Smooth muscle cell of the brain vasculature (primary cell): ENCODE measurements around the gene DOCK8.

ENCODE experiments used
- DNase-seq: peaks from one replicate; pipeline ENCODE4 v3.0.0-alpha.2; 2012; ENCODE audit warnings: low read depth, low spot score

DOCK8 gene

GRCh38 chr9:459491-460444, 245.1 kb downstream of the DOCK8 start:
- no peak for DNase-seq

GRCh38 chr9:462121-462520, 247.5 kb downstream of the DOCK8 start:
- no peak for DNase-seq

- DNase-seq, result no peak
Measured at GRCh38 chr9:462606-463005, 247.9 kb downstream of the DOCK8 start.

- no peak for DNase-seq
Measured at GRCh38 chr9:463455-464171, 248.9 kb downstream of the DOCK8 start.

GRCh38 chr9:466747-467146, 252.1 kb downstream of the DOCK8 start:
- no peak for DNase-seq

- no peak for DNase-seq
Measured at GRCh38 chr9:468766-469426, 254.2 kb downstream of the DOCK8 start.

- DNase-seq, result peak; percentile 53
Measured at GRCh38 chr9:469672-470551, 255.2 kb downstream of the DOCK8 start.

- no peak for DNase-seq
Measured at GRCh38 chr9:470552-471194, 256.0 kb downstream of the DOCK8 start.

DNA sequence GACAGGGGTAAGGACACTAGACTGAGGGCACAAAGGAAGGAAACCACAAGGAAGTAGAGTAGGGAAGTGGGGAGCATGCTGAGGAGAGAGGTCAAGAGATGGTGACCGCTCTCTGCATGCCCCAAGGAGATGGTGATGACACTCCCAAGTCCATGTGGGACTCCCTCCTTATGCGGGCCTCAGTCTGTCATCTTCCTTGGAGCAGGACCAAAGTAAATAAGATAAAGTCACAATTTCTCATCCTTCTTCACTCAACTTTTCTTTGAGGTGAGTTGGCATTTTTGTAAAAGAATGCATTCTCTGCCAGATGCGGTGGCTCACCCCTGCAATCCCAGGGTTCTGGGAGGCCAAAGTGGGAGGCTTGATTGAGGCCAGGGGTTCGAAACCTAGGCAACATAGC, 256.7 kb downstream of the DOCK8 start:
- DNase-seq, result no peak

DNA sequence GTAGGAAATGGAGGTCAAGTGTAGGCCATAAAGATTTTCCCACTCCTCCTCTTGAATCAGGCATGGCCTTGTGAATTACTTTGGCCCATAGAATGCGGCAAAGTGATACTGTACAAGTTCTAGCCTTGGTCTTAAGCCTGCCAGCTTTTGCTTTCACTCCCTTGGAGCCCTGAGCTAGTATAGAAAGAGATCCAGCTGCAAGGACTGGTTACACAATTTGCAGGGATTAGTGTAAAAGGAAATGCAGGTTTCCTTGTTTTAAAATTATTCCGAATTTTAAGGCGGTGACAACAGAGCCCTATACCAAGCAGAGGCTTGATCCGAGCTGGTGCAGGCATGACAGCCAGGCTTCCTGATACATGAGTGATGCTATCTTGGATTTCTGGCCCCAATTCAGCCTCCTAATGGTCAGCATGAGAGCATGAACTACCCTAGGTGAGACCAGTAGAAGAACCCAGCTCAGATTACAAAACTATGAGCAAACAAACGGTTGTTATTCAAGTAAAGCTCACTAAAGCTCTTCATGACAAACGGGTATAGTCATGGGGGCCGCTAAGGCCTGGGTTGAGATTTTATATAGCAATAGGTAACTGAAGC, 257.9 kb downstream of the DOCK8 start:
- DNase-seq, result no peak

DNA sequence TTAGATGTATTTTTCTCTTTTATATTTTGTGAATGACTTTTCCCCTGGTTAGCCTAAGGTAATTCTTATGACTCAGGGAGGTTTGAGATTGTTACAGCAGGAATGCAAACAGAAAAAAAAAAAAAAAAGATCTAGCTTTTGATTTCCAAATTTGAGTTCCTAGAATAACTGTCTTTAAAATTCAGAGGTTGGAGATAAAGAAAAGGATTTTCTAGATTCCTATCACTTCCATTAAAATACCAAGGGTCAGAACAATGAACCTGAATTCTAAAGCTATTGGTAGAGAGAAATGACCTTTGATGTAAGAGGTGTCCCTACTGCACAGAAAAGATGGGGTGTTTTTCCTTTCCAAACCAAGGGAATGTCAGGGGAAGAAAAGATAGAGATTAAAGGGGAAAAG, 262.5 kb downstream of the DOCK8 start:
- no peak for DNase-seq

GRCh38 chr9:479304-479970, 264.8 kb downstream of the DOCK8 start:
- no peak for DNase-seq

DNA sequence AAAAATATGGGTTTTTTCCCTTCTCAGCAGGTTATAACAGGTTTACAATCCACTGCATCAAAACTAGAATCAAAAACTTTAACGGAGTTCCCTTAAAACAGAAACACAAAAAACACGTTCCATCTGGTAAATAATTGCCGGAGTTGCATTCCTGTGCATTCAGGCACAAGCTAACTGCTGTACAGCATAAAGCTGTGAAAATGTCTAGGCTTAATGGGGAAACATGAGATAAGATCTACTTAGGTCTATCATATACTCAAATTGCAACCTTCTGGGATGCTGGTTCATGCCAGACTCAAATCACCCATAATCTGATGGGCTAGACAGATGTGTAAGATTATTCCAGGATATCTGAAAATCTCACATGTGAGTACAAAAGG, 265.3 kb downstream of the DOCK8 start:
- no peak for DNase-seq

- no peak for DNase-seq
Measured at GRCh38 chr9:482739-483138, 268.1 kb downstream of the DOCK8 start.

DNA sequence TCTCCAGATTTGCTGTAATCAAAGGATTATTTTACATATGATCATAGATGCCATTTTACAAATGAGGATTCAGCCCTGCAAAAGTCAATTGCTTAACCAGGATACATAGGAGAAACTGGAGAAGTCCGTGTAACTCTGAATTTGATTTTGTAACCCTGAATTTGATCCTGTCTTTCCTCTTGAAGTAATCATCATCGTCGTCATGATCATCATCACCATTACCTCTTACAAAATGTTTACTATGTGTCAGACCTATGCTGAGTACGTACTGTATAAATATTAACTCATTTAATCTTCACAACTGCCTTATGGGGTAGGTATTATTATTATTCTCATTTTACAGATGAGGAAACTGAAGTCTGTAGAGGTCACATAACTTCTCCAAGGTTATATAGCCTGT, 271.5 kb downstream of the DOCK8 start:
- no peak for DNase-seq

DNA sequence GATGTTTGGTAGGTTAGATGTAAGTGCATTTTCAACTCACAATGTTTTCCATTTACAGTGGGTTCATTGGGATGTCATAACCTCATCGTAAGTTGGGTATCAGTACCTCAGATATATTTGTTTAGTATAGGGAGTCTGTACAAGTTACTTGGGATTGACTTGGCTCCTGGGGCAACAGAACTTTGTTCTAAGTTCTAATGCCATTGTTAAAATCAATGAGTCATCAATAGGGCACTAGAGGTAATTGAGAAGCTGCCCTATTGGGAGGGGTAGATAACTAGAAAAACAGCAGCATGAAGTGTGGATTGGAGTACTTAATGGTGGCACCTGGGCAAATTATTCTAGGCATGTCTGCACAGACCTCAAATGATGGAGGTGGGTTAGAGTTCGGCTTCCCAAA, 272.8 kb downstream of the DOCK8 start:
- no peak for DNase-seq

GRCh38 chr9:488448-488847, 273.8 kb downstream of the DOCK8 start:
- DNase-seq, result no peak

GRCh38 chr9:489198-490197, 274.8 kb downstream of the DOCK8 start:
- DNase-seq, result no peak

DNA sequence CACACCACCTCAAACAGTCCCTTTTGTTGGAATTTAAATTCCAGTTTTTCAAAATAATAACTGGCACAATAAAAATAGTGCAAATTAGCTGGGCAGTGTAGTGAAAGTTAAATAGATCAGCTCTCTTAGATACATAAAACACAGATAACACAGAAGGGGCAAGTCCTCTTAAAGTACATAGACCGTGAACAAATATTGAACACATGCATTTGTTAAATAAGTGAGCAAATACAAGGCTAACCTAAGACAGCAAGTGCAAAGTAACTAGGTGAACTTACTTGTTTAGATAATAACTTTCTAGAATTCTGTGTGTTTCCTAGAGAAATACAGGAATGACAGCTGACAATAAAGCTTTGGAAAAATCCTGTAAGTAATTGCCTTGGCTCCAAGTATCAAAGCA, 280.1 kb downstream of the DOCK8 start:
- DNase-seq, result no peak
